GM12878 (cell line): ENCODE results near the gene GRIK1. TPM values are rescaled to one million over a fixed set of nuclear protein-coding genes. Genes with fewer than 3 reads are reported as not detected.

ENCODE experiments used
- ATAC-seq: fragments of 200-7000 bp; cut with Tn5 transposase; 3 replicates; pipeline ENCODE4 v1.9.1; 2020; ENCODE audit warnings: mild to moderate bottlenecking, moderate library complexity
- BruUV-seq: library from RNA; stranded (reverse); fragments of 400-500 nt; replicated peaks from 2 replicates; lab custom pipeline; 2021; lab: Mats Ljungman, UMichigan
- CTCF ChIA-PET: fragments of 300-600 bp; sonication (Branson Sonifier 250); formaldehyde crosslinking; extraction: SDS; loops from one replicate; lab custom pipeline; 2021; ENCODE audit warnings: inconsistent platforms; lab: Yijun Ruan, JAX
- POLR2A ChIA-PET: fragments of 350-600 bp; formaldehyde crosslinking; extraction: SDS; loops from one replicate; lab custom pipeline; 2021; ENCODE audit warnings: inconsistent platforms; lab: Charles Lee
- RAD21 ChIA-PET: fragments of 300-600 bp; sonication (Branson Sonifier 250); formaldehyde crosslinking; loops from one replicate; lab custom pipeline; 2023; ENCODE audit warnings: antibody characterized with exemption; ENCODE audit not compliant: unreplicated experiment; lab: Charles Lee
- SMC1A ChIA-PET: fragments of 300-600 bp; sonication (Branson Sonifier 250); formaldehyde crosslinking; loops from one replicate; lab custom pipeline; 2023; ENCODE audit not compliant: unreplicated experiment, uncharacterized antibody; lab: Charles Lee
- DNase-seq: peaks from one replicate; pipeline ENCODE4 v3.0.0-alpha.2; 2011; ENCODE audit warnings: low read depth, low spot score
- FAIRE-seq: peaks from 3 replicates; lab custom pipeline; 2011; peaks lifted over from hg19 to GRCh38; lab: Jason Lieb, UNC
- H2AFZ ChIP-seq: 2 replicates; pipeline ENCODE4 v1.6.0; 2011; ENCODE audit warnings: low read depth, low read length, control low read depth; ENCODE audit not compliant: control insufficient read depth
- H3K27ac ChIP-seq: 2 replicates; pipeline ENCODE4 v1.5.1; 2011; ENCODE audit warnings: control low read depth; ENCODE audit not compliant: control insufficient read depth, insufficient read depth
- H3K27me3 ChIP-seq, 2 experiments: replicated peaks in 1 of 2; 2 replicates each; pipeline versions ENCODE4 v1.6.0 to v1.6.1; 2011; ENCODE audit warnings: low read length in 1 of 2; ENCODE audit not compliant: control insufficient read depth in 2 of 2, insufficient read depth in 2 of 2
- H3K36me3 ChIP-seq, 2 experiments: 2 replicates each; pipeline ENCODE4 v1.5.1; 2011; ENCODE audit warnings: low read length in 1 of 2; ENCODE audit not compliant: control insufficient read depth in 2 of 2, insufficient read depth in 2 of 2
- H3K4me1 ChIP-seq: 2 replicates; pipeline ENCODE4 v1.6.1; 2011; ENCODE audit warnings: mild to moderate bottlenecking, low read length, moderate library complexity, mixed read lengths; ENCODE audit not compliant: control insufficient read depth, insufficient read depth
- H3K4me2 ChIP-seq: 2 replicates; pipeline ENCODE4 v1.6.0; 2011; ENCODE audit warnings: control low read depth; ENCODE audit not compliant: control insufficient read depth, insufficient read depth
- H3K4me3 ChIP-seq: fragments of 200-600 bp; sonication (generic); 2 replicates; pipeline ENCODE4 v1.5.1; 2016
- H3K79me2 ChIP-seq: 2 replicates; pipeline ENCODE4 v1.6.0; 2011; ENCODE audit warnings: low read length; ENCODE audit not compliant: control insufficient read depth, insufficient read depth
- H3K9ac ChIP-seq: 2 replicates; pipeline ENCODE4 v1.8.0; 2011; ENCODE audit warnings: low read length, control low read depth, mixed read lengths; ENCODE audit not compliant: control insufficient read depth, insufficient read depth
- H3K9me3 ChIP-seq: replicated peaks from 3 replicates; pipeline ENCODE4 v1.5.1; 2011; ENCODE audit warnings: mild to moderate bottlenecking, low read length; ENCODE audit not compliant: control insufficient read depth, insufficient read depth
- H4K20me1 ChIP-seq: 2 replicates; pipeline ENCODE4 v1.6.0; 2011; ENCODE audit not compliant: control insufficient read depth, insufficient read depth
- HSF1 ChIP-seq: fragments of 150-350 bp; IDR thresholded peaks from 2 replicates; pipeline ENCODE4 v1.6.1; 2014; ENCODE audit warnings: mild to moderate bottlenecking, low read depth, low read length
- ZBTB40 ChIP-seq: fragments of 450-650 bp; IDR thresholded peaks from 2 replicates; pipeline ENCODE4 v1.6.1; 2016; ENCODE audit warnings: mild to moderate bottlenecking, moderate library complexity, borderline replicate concordance
- WGBS: methylation state at CpG from one replicate; pipeline ENCODE4 v1.1.6; 2016; ENCODE audit warnings: low lambda C conversion rate; ENCODE audit not compliant: insufficient replicate concordance, insufficient coverage; ENCODE audit errors: missing lambda C conversion rate; 5-methylcytosine and 5-hydroxymethylcytosine counted together
- in situ Hi-C: fragments of 300-500 bp; cut with MboI; formaldehyde crosslinking; loops from 9 replicates; pipeline ENCODE4 v1.14.3; 2018; ENCODE audit warnings: mixed read lengths
- intact Hi-C: fragments of 100-400 bp; cut with micrococcal nuclease; formaldehyde crosslinking; loops from one replicate; pipeline ENCODE4 v1.14.2; 2022; ENCODE audit not compliant: unreplicated experiment
- polyA plus RNA-seq, 11 experiments: library from polyadenylated mRNA; depleted of rRNA in 4 of 11; unstranded in 6 of 11; stranded (reverse) in 5 of 11; fragments of >200 nt; fragmentation: Nextera tagmentation in 4 of 11; fragmentation: Illumina TruSeq in 1 of 11; extraction: Ambion mirVana in 4 of 11; extraction: Trizol in 1 of 11; gene quantifications; 1 replicate in 1 of 11; 2 replicates in 10 of 11; pipeline versions ENCODE4 v1.2.1 to v1.2.3, GENCODE V29; 2011 to 2016; ENCODE audit warnings: inconsistent platforms in 2 of 11, missing spikeins in 2 of 11, low read depth in 1 of 11
- total RNA-seq, 4 experiments: library from RNA; depleted of rRNA in 3 of 4; stranded (reverse); fragments of >200 nt in 3 of 4; fragmentation: Illumina TruSeq in 1 of 4; extraction: Trizol in 1 of 4; gene quantifications; 2 replicates each; pipeline versions ENCODE4 v1.2.1 to v1.2.3, GENCODE V29; 2013 to 2021

GRIK1 gene
- total and polyA plus RNA-seq, 10 of the 15 experiments (the other 5 are each of a cell fraction or from before 2014, with no cell fraction given): 0.05 to 0.13 (median 0.09) TPM; not detected in 7

- in situ Hi-C loops (no loop called here), intact Hi-C loops (no loop called here)
- H3K36me3 ChIP-seq: no peaks in the 10 kb centered on the region
- DNase-seq (no peak), FAIRE-seq (no peak), ATAC-seq (no peak)
- no peak overlapping the region for H3K9ac ChIP-seq
- no peak overlapping the region for H3K27ac ChIP-seq
- no peaks in the 10 kb centered on the region for H3K27me3 ChIP-seq
- no peaks in the 10 kb centered on the region for H3K9me3 ChIP-seq
- no peaks in the 10 kb centered on the region for H4K20me1 ChIP-seq
- ChIA-PET SMC1A (no interaction called here), POLR2A (no interaction called here), RAD21 (no interaction called here), CTCF (no interaction called here)
- TF ChIP-seq HSF1: no peak
- peak; percentile 24; the same call in 1 of the 2 replicates for TF ChIP-seq ZBTB40
- WGBS: 3% methylated on average over 4 of the region's 4 CpGs
- no peaks in the 10 kb centered on the region for H3K79me2 ChIP-seq
- H3K4me1 ChIP-seq: no peaks in the 10 kb centered on the region
- no peak overlapping the region for H2AFZ ChIP-seq
- no TSS peak for BruUV-seq
- no peak overlapping the region for H3K4me3 ChIP-seq
- no peak overlapping the region for H3K4me2 ChIP-seq
Measured at GRCh38 chr21:29801122-29801521, 138.7 kb downstream of the GRIK1 start.
